Neural cell (in vitro differentiated cells): ENCODE data around the gene SEC31A.

Source experiments
- CTCF ChIP-seq: fragments of 450-650 bp; IDR thresholded peaks from 2 replicates; pipeline ENCODE4 v1.5.1; 2014; ENCODE audit warnings: antibody characterized with exemption, mild to moderate bottlenecking, moderate library complexity; ENCODE audit not compliant: poor library complexity, severe bottlenecking
- EP300 ChIP-seq: fragments of 450-650 bp; conservative IDR thresholded peaks from 2 replicates; pipeline ENCODE4 v1.6.1; 2014; ENCODE audit warnings: antibody characterized with exemption, mild to moderate bottlenecking, moderate library complexity; ENCODE audit not compliant: poor library complexity, severe bottlenecking
- EZH2 ChIP-seq: fragments of 200-600, 300-800 bp; shearing (Covaris generic), sonication (generic); IDR thresholded peaks from 2 replicates; pipeline ENCODE4 v1.6.1; 2014; ENCODE audit warnings: antibody characterized with exemption, low read length, borderline replicate concordance, mild to moderate bottlenecking; ENCODE audit not compliant: insufficient read depth, poor library complexity, severe bottlenecking
- MXI1 ChIP-seq: fragments of 450-650 bp; conservative IDR thresholded peaks from 2 replicates; pipeline ENCODE4 v1.6.1; 2014; ENCODE audit warnings: antibody characterized with exemption, mild to moderate bottlenecking; ENCODE audit not compliant: poor library complexity, severe bottlenecking
- POLR2AphosphoS5 ChIP-seq: IDR thresholded peaks from 2 replicates; pipeline ENCODE4 v1.6.1; 2012
- RAD21 ChIP-seq: fragments of 450-650 bp; conservative IDR thresholded peaks from 2 replicates; pipeline ENCODE4 v1.6.1; 2014; ENCODE audit warnings: antibody characterized with exemption, mild to moderate bottlenecking, moderate library complexity
- SMC3 ChIP-seq: fragments of 450-650 bp; conservative IDR thresholded peaks from 2 replicates; pipeline ENCODE4 v1.6.1; 2014; ENCODE audit warnings: antibody characterized with exemption, mild to moderate bottlenecking, moderate library complexity; ENCODE audit not compliant: poor library complexity
- TAF1 ChIP-seq: IDR thresholded peaks from 2 replicates; pipeline ENCODE4 v1.6.1; 2012; ENCODE audit warnings: low read depth
- TF ChIP-seq, protein P1 (sequence below): IDR thresholded peaks from 2 replicates; pipeline ENCODE4 v1.6.1; 2012; ENCODE audit warnings: borderline replicate concordance

- TF ChIP-seq CTCF (peak; percentile 47), MXI1 (peak; percentile 99), EZH2 (no peak), TAF1 (no peak), POLR2AphosphoS5 (peak; percentile 91), SMC3 (peak; percentile 38), EP300 (peak; percentile 68), RAD21 (peak; percentile 39)
- TF ChIP-seq, protein P1, sequence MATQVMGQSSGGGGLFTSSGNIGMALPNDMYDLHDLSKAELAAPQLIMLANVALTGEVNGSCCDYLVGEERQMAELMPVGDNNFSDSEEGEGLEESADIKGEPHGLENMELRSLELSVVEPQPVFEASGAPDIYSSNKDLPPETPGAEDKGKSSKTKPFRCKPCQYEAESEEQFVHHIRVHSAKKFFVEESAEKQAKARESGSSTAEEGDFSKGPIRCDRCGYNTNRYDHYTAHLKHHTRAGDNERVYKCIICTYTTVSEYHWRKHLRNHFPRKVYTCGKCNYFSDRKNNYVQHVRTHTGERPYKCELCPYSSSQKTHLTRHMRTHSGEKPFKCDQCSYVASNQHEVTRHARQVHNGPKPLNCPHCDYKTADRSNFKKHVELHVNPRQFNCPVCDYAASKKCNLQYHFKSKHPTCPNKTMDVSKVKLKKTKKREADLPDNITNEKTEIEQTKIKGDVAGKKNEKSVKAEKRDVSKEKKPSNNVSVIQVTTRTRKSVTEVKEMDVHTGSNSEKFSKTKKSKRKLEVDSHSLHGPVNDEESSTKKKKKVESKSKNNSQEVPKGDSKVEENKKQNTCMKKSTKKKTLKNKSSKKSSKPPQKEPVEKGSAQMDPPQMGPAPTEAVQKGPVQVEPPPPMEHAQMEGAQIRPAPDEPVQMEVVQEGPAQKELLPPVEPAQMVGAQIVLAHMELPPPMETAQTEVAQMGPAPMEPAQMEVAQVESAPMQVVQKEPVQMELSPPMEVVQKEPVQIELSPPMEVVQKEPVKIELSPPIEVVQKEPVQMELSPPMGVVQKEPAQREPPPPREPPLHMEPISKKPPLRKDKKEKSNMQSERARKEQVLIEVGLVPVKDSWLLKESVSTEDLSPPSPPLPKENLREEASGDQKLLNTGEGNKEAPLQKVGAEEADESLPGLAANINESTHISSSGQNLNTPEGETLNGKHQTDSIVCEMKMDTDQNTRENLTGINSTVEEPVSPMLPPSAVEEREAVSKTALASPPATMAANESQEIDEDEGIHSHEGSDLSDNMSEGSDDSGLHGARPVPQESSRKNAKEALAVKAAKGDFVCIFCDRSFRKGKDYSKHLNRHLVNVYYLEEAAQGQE = peak; percentile 51
Observed at GRCh38 chr4:82890901-82891706, at the start of gene SEC31A.
